HG03558 (cell line): ENCODE measurements around the gene GRIK3.

Source experiments
- ATAC-seq: cut with Tn5 transposase; IDR thresholded peaks from one replicate; pipeline ENCODE4 v1.9.1; 2021; ENCODE audit warnings: moderate number of reproducible peaks; ENCODE audit not compliant: unreplicated experiment; ENCODE audit errors: extremely low read depth

Gene GRIK3

GRCh38 chr1:36884029-36884701 is 150.2 kb downstream of the GRIK3 start:
- no peak for ATAC-seq

- ATAC-seq: no peak
These were observed 150.9 kb downstream of the GRIK3 start for GRCh38 chr1:36883315-36883949.

- ATAC-seq: no peak
These were observed 151.6 kb downstream of the GRIK3 start for GRCh38 chr1:36882536-36883285.

DNA sequence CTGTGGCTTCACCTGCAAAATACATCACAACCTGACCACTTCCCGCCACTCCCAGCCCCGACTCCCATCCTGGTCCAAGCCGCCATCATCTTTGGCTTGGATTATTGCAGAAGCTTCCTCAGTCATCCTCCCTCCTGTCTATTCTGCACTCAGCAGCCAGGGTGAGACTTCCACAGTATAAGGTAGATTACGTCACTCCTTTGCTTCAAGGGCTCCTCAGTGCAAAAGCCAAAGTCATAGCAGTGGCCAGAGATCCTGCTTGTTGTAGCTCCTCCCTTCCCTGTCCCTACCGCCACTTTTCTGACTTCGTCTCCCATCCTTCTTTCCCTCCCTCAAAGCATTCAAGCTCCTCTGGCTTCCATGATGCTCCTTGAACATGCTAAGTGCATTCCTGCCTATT is 152.8 kb downstream of the GRIK3 start:
- no peak for ATAC-seq

DNA sequence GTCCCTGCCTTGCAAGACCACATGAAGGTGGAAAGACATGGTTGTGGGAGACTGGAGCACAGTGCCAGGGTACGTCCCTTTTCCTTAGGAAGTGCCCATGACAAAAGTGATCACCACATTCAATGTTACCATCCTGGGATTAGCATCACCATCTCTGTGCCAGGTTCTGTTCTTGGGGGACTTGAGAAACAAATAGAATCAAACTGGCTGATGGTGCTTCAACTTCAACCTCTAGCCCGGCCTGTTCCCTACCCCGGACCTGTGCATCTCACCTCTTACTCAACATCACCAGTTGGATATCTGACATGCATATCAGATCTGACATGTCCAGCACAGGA is 153.3 kb downstream of the GRIK3 start:
- ATAC-seq: no peak

DNA sequence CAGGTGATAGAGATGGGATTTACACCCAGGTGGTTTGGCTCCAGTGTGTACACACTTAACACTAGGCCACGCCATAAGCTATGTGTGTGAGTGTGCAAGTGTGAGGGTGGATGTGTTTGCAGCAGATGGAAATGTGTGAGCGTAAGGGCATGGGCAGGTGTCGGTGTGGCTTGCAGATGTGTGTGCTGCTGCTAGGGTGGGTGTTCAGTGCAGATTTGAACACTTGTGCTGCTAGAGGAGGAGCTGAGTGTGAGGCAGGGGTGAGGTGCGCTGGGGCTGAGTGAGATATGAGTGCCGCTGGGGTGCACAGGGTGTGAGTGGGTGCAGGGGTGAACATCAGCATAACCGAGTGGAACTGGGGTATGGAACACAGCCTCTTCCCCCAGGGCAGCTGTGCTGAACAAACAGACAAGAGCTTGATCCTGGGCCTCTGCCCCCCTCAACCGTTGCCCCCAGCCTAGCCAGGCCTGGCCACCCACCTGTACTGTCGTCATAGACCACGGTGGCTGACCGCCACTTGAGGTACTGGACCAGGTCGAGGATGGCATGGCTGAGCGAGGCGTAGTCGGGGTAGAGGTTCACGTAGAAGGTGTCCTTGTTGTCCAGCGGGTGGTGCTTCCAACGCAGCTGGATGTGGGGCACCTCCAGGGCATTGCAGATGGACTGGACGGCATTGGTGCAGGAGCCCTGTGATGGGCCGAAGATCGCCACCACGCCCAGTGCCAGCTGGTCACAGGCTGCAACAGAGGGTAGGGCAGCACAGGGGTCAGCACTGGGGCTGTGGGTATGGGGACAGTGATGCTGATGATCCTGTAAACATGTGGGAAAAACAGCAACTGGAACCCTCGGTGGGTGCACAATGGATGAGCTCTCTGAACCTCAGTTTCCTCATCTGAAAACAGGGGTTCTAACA is 153.9 kb downstream of the GRIK3 start:
- ATAC-seq: no peak

GRCh38 chr1:36879613-36880012 is 154.7 kb downstream of the GRIK3 start:
- ATAC-seq: no peak

DNA sequence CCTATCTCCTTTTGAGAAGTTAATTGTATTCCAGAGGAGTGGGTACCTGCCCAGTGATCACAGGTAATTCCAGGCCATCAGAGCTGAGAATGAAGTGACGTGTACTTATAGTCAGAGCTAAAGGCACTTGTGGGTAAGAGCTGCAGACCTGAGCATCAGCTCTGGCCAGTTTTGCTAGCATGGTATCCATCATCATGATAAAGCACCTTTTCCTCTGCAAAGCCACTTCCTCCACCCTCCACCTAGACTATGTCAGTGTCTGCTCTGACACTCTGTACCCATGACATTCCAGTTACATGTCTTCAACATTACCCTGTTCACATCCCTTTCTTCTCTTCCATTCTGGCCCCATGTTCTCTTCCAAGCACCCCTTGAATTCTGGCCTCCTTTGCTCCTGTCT is 157.3 kb downstream of the GRIK3 start:
- no peak for ATAC-seq

GRCh38 chr1:36874271-36875060 is 159.8 kb downstream of the GRIK3 start:
- ATAC-seq: no peak

- no peak for ATAC-seq
These were observed 161.5 kb downstream of the GRIK3 start for GRCh38 chr1:36872858-36873257.

GRCh38 chr1:36872126-36872754 is 162.1 kb downstream of the GRIK3 start:
- no peak for ATAC-seq

GRCh38 chr1:36871146-36871971 is 163.0 kb downstream of the GRIK3 start:
- ATAC-seq: no peak

DNA sequence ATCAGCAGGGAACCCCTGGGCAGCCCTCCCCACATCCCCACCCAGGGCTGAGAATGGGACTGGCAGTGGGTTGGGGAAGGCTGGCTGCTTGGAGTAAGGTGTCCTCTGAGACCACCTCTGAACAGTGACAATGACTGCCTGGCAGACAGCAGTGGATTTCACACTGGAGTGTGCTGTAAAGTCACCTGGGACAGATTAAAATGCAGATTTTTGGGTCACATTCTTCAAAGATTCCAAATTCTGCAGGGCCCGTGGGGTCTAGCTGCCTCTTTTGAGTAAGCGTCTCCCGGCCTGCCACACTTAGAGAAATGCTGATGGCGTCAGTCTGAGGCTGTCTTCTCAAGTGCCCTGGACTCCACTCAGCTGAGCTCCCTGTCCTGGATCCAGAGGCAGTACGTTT is 164.5 kb downstream of the GRIK3 start:
- ATAC-seq: no peak

DNA sequence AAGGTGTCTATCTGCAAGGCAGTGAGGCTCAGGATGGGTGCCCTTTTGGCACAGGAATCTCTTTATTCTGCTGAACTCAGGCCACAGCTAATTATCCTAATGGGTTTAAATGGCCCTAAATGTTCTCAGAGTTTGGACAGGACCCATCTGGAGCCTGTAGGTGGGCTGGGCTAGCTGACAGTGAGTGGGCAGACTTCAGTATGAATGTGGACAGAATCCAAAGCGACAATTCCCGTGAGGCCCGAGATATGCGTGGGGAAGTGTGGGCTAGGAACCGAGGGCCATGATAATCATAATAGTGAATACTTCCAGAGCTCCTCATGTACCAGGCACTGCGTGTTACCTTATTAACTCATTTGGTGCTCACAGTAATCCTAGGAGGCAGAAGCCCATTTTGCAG is 165.3 kb downstream of the GRIK3 start:
- no peak for ATAC-seq

DNA sequence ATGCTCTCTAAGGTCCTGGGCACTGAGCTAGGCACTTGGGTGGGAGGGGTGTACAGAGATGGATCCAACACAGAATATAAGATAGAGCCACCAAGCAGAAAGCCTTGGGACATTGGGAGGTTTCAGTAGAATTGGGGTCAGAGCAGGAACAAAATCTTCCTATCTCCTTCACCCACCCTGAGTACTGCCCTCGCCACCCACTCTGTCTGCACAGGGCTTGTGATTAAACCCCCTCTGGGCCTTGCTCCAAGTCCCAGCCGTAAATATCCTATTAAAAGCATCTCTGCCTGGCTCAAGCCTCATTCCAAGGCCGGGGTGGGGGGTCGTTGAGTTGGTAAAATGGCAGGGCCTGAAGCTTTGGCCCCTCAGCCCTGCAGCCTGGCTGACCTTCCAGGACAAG is 166.7 kb downstream of the GRIK3 start:
- ATAC-seq: no peak

- no peak for ATAC-seq
These were observed 168.0 kb downstream of the GRIK3 start for GRCh38 chr1:36866169-36866814.

- ATAC-seq: no peak
These were observed 168.8 kb downstream of the GRIK3 start for GRCh38 chr1:36865602-36865900.
